ENCODE measurements around the gene SPAG16. TPM values are rescaled to one million over a fixed set of nuclear protein-coding genes. Genes with fewer than 3 reads are reported as not detected.

SPAG16 gene
- total RNA-seq, 1 experiment from 2014 or later: 17.3 TPM

- H3K56ac ChIP-seq (ENCODE audit: insufficient read length, low read depth, low read length): no peak overlapping the region
- no peaks in the 10 kb centered on the region for H4K20me1 ChIP-seq (ENCODE audit: control insufficient read depth, insufficient read depth, insufficient read length)
- no peak overlapping the region for H3K27ac Mint-ChIP-seq
- DNase-seq: no peak
- H3K23ac ChIP-seq (ENCODE audit: insufficient read length, low read depth, low read length): no peak overlapping the region
- H3K79me1 ChIP-seq (ENCODE audit: insufficient read depth, low read depth, low read length, poor library complexity, severe bottlenecking): no peaks in the 10 kb centered on the region
- H4K91ac ChIP-seq (ENCODE audit: insufficient read length, low read depth, low read length): no peak overlapping the region
- peaks cover 6 to 9% (median 9%) of the 10 kb centered on the region in 3 experiments; a peak in 5 of 7 replicates for H3K36me3 Mint-ChIP-seq (ENCODE audit: insufficient read depth in 1 of 3, low read depth in 3 of 3)
- H3K14ac ChIP-seq (ENCODE audit: insufficient read depth, low read length): no peak overlapping the region
- H3K4me2 ChIP-seq (ENCODE audit: insufficient read depth, insufficient read length, low read length): no peak overlapping the region
- no peaks in the 10 kb centered on the region for H3K27me3 Mint-ChIP-seq (ENCODE audit: low read depth)
- no peaks in the 10 kb centered on the region for H3K27me3 ChIP-seq (ENCODE audit: insufficient read depth, low read length)
- no peak overlapping the region for H3K18ac ChIP-seq (ENCODE audit: insufficient read length, low read depth, low read length)
- H2BK20ac ChIP-seq (ENCODE audit: low read depth, low read length, poor library complexity, severe bottlenecking): no peak overlapping the region
- H3T11ph ChIP-seq (ENCODE audit: low read length): no peak overlapping the region
- no peaks in the 10 kb centered on the region for H3K23me2 ChIP-seq (ENCODE audit: insufficient read length, low read depth, low read length, poor library complexity, severe bottlenecking)
- no peak overlapping the region for H2BK12ac ChIP-seq (ENCODE audit: insufficient read length, low read depth, low read length)
- H4K5ac ChIP-seq (ENCODE audit: insufficient read length, low read depth, low read length): no peak overlapping the region
- H2BK5ac ChIP-seq (ENCODE audit: insufficient read length, low read length): no peak overlapping the region
- H3K9me3 ChIP-seq (ENCODE audit: control insufficient read depth, low read depth, low read length): peaks cover 5% of the 10 kb centered on the region
- H4K8ac ChIP-seq (replicated peaks; ENCODE audit: insufficient read length, low read depth, low read length): no peak overlapping the region
- no peak for TF ChIP-seq CTCF (conservative IDR thresholded peaks at IDR 0.05)
- H3K79me2 ChIP-seq (ENCODE audit: insufficient read depth, low read length): no peaks in the 10 kb centered on the region
- no peak overlapping the region for H3K4me3 Mint-ChIP-seq
- no peak overlapping the region for H2BK120ac ChIP-seq (ENCODE audit: low read depth, low read length, poor library complexity, severe bottlenecking)
- no peak overlapping the region for H3K27ac ChIP-seq (ENCODE audit: insufficient read length, low read depth, low read length)
- no peak overlapping the region for H2AK5ac ChIP-seq (ENCODE audit: insufficient read length, low read length)
- no peak overlapping the region for H3K4ac ChIP-seq (ENCODE audit: low read depth, low read length)
- no peaks in the 10 kb centered on the region for H3K4me1 ChIP-seq (ENCODE audit: insufficient read depth, low read length)
- H3K9me3 Mint-ChIP-seq: peaks cover 14 to 15% of the 10 kb centered on the region in 2 experiments
- no peak overlapping the region for H2AFZ ChIP-seq (ENCODE audit: low read length)
- WGBS (ENCODE audit: extremely low coverage, insufficient read length, low lambda C conversion rate): no CpG with 5 or more reads among the region's 1 CpG
- H3K9ac ChIP-seq (ENCODE audit: extremely low read depth, insufficient read length, low read length): no peak overlapping the region
- H2BK15ac ChIP-seq (ENCODE audit: low read depth, low read length): no peak overlapping the region
- H3K4me1 Mint-ChIP-seq: peaks cover 6 to 9% of the 10 kb centered on the region in 2 experiments
These were observed 5.1 kb upstream of the SPAG16 start for GRCh38 chr2:213279116-213279620.

Measured in H9 (cell line).